HepG2 (cell line): Measurements from ENCODE around the gene MYH7. TPM values are rescaled to one million over a fixed set of nuclear protein-coding genes. Genes with fewer than 3 reads are reported as not detected.
A peak's percentile ranks its signal among the peaks of the same experiment; 100 is the strongest.

Experiments used
- ATF1 ChIP-seq: IDR thresholded peaks from 2 replicates; pipeline ENCODE4 v1.6.1; 2016; ENCODE audit warnings: mild to moderate bottlenecking, control low read depth
- ATF6 ChIP-seq: sonication (generic); formaldehyde crosslinking; conservative IDR thresholded peaks from 2 replicates; pipeline ENCODE4 v1.4.0; 2020; ENCODE audit warnings: missing genetic modification reagents
- ATM ChIP-seq: fragments of 450-650 bp; IDR thresholded peaks from 2 replicates; pipeline ENCODE4 v1.7.1; 2017; ENCODE audit warnings: mild to moderate bottlenecking, borderline replicate concordance
- BRCA1 ChIP-seq: sonication (generic); formaldehyde crosslinking; IDR thresholded peaks from 2 replicates; pipeline ENCODE4 v1.4.0; 2020; ENCODE audit warnings: missing genetic modification reagents
- EZH2 ChIP-seq: conservative IDR thresholded peaks from 2 replicates; pipeline ENCODE4 v1.6.1; 2012; ENCODE audit warnings: mild to moderate bottlenecking, low read depth, low read length, moderate library complexity
- KLF16 ChIP-seq, 2 experiments: sonication (generic) in 1 of 2; formaldehyde crosslinking in 1 of 2; IDR thresholded peaks; 2 replicates each; pipeline versions ENCODE4 v1.6.1 to v1.8.0; 2016 to 2023; ENCODE audit warnings: missing genetic modification reagents in 2 of 2, missing compliant biosample characterization in 1 of 2
- PTBP1 ChIP-seq: fragments of 200-400 bp; formaldehyde crosslinking; IDR thresholded peaks from 2 replicates; pipeline ENCODE4 v1.6.1; 2018; ENCODE audit warnings: low read length, low read depth; ENCODE audit not compliant: poor library complexity, severe bottlenecking
- SMAD3 ChIP-seq: sonication (generic); formaldehyde crosslinking; IDR thresholded peaks from 2 replicates; pipeline ENCODE4 v1.4.0; 2020; ENCODE audit warnings: missing genetic modification reagents
- SRF ChIP-seq: IDR thresholded peaks from 2 replicates; pipeline ENCODE4 v1.6.1; 2011; ENCODE audit warnings: mild to moderate bottlenecking, low read depth, low read length, moderate library complexity
- ZFY ChIP-seq: sonication (generic); formaldehyde crosslinking; IDR thresholded peaks from 2 replicates; pipeline ENCODE4 v1.4.0; 2020; ENCODE audit warnings: missing genetic modification reagents
- ZNF101 ChIP-seq: sonication (generic); formaldehyde crosslinking; IDR thresholded peaks from 2 replicates; pipeline ENCODE4 v1.4.0; 2020; ENCODE audit warnings: mild to moderate bottlenecking, low read depth, missing genetic modification reagents, borderline replicate concordance
- ZNF335 ChIP-seq: sonication (generic); formaldehyde crosslinking; IDR thresholded peaks from 2 replicates; pipeline ENCODE4 v1.4.0; 2020; ENCODE audit warnings: missing genetic modification reagents
- ZNF484 ChIP-seq: sonication (generic); formaldehyde crosslinking; IDR thresholded peaks from 2 replicates; pipeline ENCODE4 v1.5.1; 2020; ENCODE audit warnings: mild to moderate bottlenecking, low read depth, missing genetic modification reagents, borderline replicate concordance
- ZNF768 ChIP-seq: sonication (generic); formaldehyde crosslinking; IDR thresholded peaks from 2 replicates; pipeline ENCODE4 v1.4.0; 2020; ENCODE audit warnings: missing genetic modification reagents
- ZNF775 ChIP-seq: sonication (generic); formaldehyde crosslinking; IDR thresholded peaks from 2 replicates; pipeline ENCODE4 v1.4.0; 2020; ENCODE audit warnings: missing genetic modification reagents, mild to moderate bottlenecking, moderate library complexity, borderline replicate concordance
- polyA plus RNA-seq, 8 experiments: library from polyadenylated mRNA; depleted of rRNA in 3 of 8; stranded (reverse) in 7 of 8; unstranded in 1 of 8; fragments of >200 nt; fragmentation: Illumina TruSeq in 4 of 8; extraction: Trizol in 4 of 8; gene quantifications; 2 replicates each; pipeline versions ENCODE4 v1.2.1 to v1.2.3, GENCODE V29; 2011 to 2016; ENCODE audit warnings: low read depth in 4 of 8, missing spikeins in 1 of 8, mixed read lengths in 1 of 8; ENCODE audit not compliant: insufficient read depth in 1 of 8
- total RNA-seq, 5 experiments: library from RNA; depleted of rRNA; stranded (reverse); fragments of >200 nt; fragmentation: Illumina TruSeq; extraction: Trizol; gene quantifications; 2 replicates each; pipeline ENCODE4 v1.2.3, GENCODE V29; 2016; ENCODE audit warnings: low read depth in 1 of 5
- TF ChIP-seq, protein P1 (sequence below): sonication (generic); formaldehyde crosslinking; IDR thresholded peaks from 2 replicates; pipeline ENCODE4 v1.4.0; 2020; ENCODE audit warnings: mild to moderate bottlenecking, missing genetic modification reagents, borderline replicate concordance
- TF ChIP-seq, protein P2 (sequence below), 2 experiments: sonication (generic) in 1 of 2; formaldehyde crosslinking in 1 of 2; IDR thresholded peaks; 2 replicates each; pipeline versions ENCODE4 v1.4.0 to v1.6.1; 2016 to 2020; ENCODE audit warnings: borderline replicate concordance in 1 of 2, low read depth in 1 of 2, mild to moderate bottlenecking in 1 of 2, missing genetic modification reagents in 1 of 2

Gene MYH7
- total and polyA plus RNA-seq, 2 of the 13 experiments (the other 11 are each of a cell fraction or from before 2014, with no cell fraction given), result 0.04 TPM; not detected in 1

DNA sequence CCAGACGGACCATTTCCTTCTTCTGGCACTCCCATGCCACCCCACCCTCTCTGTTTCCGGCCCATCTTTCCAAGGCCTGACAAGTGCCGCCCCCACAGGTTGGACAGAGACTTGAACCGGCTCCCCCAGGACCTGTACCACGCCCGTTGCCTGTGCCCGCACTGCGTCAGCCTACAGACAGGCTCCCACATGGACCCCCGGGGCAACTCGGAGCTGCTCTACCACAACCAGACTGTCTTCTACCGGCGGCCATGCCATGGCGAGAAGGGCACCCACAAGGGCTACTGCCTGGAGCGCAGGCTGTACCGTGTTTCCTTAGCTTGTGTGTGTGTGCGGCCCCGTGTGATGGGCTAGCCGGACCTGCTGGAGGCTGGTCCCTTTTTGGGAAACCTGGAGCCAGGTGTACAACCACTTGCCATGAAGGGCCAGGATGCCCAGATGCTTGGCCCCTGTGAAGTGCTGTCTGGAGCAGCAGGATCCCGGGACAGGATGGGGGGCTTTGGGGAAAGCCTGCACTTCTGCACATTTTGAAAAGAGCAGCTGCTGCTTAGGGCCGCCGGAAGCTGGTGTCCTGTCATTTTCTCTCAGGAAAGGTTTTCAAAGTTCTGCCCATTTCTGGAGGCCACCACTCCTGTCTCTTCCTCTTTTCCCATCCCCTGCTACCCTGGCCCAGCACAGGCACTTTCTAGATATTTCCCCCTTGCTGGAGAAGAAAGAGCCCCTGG, 59.8 kb downstream of the MYH7 start (continued):
- TF ChIP-seq PTBP1 (no peak), KLF16 (CRISPR knock-in tag; IDR thresholded peaks at IDR 0.05) (no peak), SRF (no peak), ZNF101 (CRISPR knock-in tag) (no peak), ZNF768 (CRISPR knock-in tag) (peak; percentile 45; the same call in 1 of the 2 replicates), EZH2 (peak; percentile 65; the same call in 1 of the 2 replicates), BRCA1 (CRISPR knock-in tag) (no peak), ATM (no peak), ZNF335 (CRISPR knock-in tag) (no peak), ZFY (CRISPR knock-in tag) (no peak), ZNF484 (CRISPR knock-in tag) (no peak), SMAD3 (CRISPR knock-in tag) (no peak), ZNF775 (CRISPR knock-in tag) (no peak), ATF1 (CRISPR knock-in tag) (no peak), ATF6 (CRISPR knock-in tag) (no peak)
- TF ChIP-seq, protein P1, sequence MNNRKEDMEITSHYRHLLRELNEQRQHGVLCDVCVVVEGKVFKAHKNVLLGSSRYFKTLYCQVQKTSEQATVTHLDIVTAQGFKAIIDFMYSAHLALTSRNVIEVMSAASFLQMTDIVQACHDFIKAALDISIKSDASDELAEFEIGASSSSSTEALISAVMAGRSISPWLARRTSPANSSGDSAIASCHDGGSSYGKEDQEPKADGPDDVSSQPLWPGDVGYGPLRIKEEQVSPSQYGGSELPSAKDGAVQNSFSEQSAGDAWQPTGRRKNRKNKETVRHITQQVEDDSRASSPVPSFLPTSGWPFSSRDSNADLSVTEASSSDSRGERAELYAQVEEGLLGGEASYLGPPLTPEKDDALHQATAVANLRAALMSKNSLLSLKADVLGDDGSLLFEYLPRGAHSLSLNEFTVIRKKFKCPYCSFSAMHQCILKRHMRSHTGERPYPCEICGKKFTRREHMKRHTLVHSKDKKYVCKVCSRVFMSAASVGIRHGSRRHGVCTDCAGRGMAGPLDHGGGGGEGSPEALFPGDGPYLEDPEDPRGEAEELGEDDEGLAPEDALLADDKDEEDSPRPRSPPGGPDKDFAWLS (CRISPR knock-in tag), result no peak
- TF ChIP-seq, protein P2, sequence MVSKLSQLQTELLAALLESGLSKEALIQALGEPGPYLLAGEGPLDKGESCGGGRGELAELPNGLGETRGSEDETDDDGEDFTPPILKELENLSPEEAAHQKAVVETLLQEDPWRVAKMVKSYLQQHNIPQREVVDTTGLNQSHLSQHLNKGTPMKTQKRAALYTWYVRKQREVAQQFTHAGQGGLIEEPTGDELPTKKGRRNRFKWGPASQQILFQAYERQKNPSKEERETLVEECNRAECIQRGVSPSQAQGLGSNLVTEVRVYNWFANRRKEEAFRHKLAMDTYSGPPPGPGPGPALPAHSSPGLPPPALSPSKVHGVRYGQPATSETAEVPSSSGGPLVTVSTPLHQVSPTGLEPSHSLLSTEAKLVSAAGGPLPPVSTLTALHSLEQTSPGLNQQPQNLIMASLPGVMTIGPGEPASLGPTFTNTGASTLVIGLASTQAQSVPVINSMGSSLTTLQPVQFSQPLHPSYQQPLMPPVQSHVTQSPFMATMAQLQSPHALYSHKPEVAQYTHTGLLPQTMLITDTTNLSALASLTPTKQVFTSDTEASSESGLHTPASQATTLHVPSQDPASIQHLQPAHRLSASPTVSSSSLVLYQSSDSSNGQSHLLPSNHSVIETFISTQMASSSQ (IDR thresholded peaks at IDR 0.05; ENCODE audit: low read depth), result no peak
- TF ChIP-seq, protein P2 (CRISPR knock-in tag; IDR thresholded peaks at IDR 0.05; ENCODE audit: borderline replicate concordance), result no peak
